GM21576 (cell line): ENCODE measurements around the gene ZNF580.

Source experiments
- ATAC-seq: cut with Tn5 transposase; IDR thresholded peaks from one replicate; pipeline ENCODE4 v1.9.1; 2021; ENCODE audit warnings: mild to moderate bottlenecking, moderate library complexity; ENCODE audit not compliant: unreplicated experiment

The ZNF580 gene

DNA sequence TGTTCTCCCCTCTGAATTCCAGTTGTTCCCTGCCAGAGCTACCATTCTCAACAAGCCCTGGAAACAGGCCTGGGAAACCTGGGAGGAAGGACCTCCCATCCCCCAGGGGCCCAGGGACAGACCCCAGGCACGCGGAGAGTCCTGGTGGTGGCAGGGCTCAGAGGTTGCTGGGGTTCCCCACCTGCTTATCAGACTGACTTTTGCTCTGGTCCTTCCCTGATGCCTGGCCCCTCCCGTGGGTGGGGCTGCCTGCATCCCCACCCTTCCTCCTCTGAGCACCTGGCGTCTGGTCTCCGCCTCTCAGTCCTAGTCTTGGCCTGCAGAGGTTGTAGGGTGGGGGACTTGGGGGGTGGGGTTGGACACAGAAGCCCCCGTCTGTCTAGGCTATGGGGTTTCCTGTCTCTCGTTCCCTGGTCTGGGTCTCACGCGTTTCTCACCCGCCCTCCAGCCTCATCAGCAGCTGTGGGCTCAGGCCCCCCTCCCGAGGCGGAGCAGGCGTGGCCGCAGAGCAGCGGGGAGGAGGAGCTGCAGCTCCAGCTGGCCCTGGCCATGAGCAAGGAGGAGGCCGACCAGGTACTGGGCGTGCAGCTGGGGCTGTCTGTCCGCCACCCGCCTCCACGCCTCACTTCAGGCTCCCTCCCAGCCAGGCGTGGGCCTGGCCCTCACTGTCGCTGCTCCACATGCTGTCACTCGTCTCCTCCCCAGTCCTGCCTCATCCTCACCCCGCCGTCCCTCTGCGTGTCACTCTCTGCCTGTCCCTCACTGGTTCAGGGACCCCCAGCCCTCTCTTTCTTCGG is 47.8 kb downstream of the ZNF580 start:
- ATAC-seq = no peak

DNA sequence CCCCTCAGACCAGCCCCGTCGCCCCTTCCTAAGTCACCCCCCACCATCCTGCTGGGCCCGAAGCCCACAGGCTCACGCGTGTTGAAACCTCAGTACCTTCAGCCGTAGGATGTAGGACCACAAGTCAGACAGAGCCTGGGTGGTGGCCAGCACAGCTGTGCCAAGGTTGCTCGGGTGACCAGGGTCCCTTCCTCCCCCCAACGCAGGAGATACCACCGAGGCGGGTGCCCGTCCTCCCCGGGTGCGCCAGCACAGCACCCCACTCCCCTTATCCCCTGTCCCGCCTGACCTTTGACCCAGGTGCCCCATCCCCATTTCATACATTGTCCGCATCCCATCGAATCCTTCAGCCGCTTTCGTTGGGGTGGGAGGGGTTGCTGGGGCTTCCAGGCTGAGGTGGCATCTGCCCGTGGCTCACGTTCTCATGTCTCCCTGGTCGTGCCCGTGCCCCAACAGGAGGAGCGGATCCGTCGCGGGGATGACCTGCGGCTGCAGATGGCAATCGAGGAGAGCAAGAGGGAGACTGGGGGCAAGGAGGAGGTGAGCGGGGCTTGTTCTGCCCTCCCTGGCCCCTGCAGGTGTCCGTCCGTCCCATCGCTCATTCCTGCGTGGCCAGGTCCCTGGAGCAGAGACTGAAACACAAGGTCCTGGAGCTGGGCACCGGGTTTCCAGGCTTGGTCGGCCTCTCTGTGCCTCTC is 48.8 kb downstream of the ZNF580 start:
- ATAC-seq = no peak

DNA sequence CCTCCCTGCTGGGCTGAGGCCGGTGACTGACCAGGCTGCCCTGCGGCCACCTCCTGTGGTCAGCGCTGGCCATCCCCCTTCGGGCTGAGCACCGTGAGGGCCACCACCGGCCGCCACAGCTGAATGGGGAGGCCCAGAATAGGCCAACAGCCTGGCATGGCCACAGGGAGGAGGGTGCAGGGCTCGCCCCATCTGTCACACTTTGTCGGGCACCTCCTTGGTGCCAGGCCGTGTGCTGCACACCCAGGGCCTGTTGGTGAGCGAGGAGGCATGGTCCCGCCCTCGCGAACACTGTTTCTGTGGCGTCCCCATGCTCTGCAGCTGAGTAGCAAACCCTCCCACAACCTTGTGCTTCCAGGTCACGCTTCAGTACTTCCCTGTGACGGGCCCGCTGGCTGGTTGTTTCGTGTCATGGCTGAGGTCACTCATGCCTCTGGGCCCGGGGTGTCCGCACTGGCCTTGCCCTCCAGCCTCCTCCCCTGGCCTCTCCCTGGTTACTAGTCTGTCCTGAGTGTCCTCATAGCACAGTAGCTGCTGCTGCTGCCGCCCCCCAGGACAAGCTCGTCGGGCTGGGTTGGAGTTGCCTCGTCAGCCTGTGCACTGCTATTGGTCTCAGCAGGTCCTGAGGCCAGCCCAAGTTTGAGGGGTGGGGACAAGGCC is 49.4 kb downstream of the ZNF580 start:
- ATAC-seq = no peak

DNA sequence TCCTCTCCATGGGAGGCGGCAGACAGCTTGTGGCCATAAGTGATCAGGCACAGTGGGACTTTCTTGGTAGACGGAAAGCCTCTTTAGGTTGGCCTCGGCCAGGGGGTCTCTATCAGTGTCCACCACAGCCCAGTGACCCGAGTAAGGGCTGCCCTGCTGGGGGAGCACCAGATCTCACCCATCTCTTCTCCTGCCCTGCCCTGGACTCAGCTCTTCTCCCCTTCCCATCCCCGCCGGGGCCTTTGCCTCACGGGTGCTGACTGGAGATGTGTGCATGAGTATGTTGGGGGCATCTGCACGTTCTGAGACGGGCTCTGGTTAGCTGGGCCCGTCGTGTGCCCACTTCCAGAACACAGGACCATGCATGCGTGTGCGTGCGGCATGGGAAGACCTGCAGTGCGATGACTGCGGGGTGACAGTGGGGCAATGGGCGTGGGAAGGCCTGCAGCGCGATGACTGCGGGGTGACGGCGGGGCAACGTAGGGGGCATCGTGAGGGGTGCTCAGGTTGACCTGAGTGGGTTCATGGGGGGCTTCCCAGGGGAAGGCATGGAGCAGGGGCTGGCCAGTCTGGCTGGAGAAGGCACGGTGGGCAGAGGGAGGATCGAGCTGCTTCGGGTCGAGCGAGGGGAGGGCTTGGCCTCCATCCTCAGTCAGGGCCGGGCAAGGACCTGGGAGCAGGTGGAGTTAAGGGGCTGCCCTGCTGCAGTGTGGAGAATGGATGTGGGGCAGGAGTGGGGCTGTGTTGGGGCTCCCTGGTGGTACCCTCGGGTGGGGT is 50.2 kb downstream of the ZNF580 start:
- no peak for ATAC-seq

DNA sequence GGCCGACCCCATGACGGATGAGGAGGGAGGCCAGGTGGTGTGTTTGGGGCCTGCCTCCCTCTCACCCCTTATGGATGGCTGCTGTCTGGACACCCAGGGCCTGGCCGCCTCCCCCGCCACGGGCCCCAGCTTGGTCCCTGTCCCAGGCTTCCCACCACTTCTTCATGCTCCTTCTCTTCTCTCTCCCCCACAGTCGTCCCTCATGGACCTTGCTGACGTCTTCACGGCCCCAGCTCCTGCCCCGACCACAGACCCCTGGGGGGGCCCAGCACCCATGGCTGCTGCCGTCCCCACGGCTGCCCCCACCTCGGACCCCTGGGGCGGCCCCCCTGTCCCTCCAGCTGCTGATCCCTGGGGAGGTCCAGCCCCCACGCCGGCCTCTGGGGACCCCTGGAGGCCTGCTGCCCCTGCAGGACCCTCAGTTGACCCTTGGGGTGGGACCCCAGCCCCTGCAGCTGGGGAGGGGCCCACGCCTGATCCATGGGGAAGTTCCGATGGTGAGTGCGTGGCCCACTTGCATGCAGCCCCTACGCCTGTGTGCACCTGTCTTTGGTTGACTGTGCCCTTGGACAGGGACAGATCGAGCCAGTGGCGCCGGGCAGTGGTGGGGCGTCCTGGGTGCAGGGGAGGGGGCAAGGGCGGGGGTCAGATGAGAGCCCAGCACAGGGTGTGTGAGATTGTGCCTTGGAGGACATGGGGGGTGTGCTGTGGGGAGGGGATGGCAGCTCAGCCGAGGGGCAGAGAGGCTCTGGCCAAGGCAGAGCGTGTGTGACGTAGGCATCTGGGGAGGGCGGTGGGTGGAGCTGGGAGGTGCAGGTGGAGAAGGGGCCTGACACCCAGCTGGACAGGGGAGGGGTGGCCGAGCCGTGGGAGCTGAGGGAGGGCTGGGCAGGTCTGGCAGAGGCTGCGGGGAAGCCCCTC is 51.0 kb downstream of the ZNF580 start:
- ATAC-seq = no peak

DNA sequence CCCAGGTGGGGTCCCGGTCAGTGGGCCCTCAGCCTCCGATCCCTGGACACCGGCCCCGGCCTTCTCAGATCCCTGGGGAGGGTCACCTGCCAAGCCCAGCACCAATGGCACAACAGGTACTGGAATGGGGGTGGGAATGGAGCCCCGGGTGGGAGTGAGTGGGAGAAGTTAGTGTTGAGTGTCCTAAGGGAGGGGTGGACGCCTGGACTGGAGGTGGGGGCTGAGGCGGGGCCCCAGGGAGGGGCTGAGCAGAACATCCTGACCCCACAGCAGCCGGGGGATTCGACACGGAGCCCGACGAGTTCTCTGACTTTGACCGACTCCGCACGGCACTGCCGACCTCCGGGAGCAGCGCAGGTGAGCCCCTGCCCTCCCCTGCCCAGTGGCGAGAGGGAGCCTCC is 51.9 kb downstream of the ZNF580 start:
- ATAC-seq = no peak
